ENCODE measurements around the gene HEATR5B.

HEATR5B gene

GRCh38 chr2:36964496-36965058 lies 119.6 kb downstream of the HEATR5B start:
- Histone ChIP-seq H3K9ac (no peak overlapping the region), H3K4me3 (ENCODE audit: low read depth, low read length) (no peak overlapping the region), H3K36me3 (ENCODE audit: control insufficient read depth, insufficient read depth, low read length) (no peaks in the 10 kb centered on the region), H2AFZ (no peak overlapping the region), H3K27ac (no peak overlapping the region), H3K4me2 (ENCODE audit: low read length) (peak overlapping the region; percentile 69), H3K79me2 (peaks cover 10% of the 10 kb centered on the region), H3K27me3 (ENCODE audit: control insufficient read depth, insufficient read depth, low read length) (no peaks in the 10 kb centered on the region), H3K4me1 (peaks cover 3% of the 10 kb centered on the region), H3K9me3 (ENCODE audit: control insufficient read depth, low read length) (no peaks in the 10 kb centered on the region)
- TF ChIP-seq CTCF (IDR thresholded peaks at IDR 0.05), result no peak

GRCh38 chr2:36963734-36964133 lies 120.4 kb downstream of the HEATR5B start:
- H3K9me3 ChIP-seq (ENCODE audit: control insufficient read depth, low read length), result no peaks in the 10 kb centered on the region
- no peak overlapping the region for H2AFZ ChIP-seq
- no peak overlapping the region for H3K9ac ChIP-seq
- no peak overlapping the region for H3K4me3 ChIP-seq (ENCODE audit: low read depth, low read length)
- peaks cover 3% of the 10 kb centered on the region for H3K4me1 ChIP-seq
- H3K27me3 ChIP-seq (ENCODE audit: control insufficient read depth, insufficient read depth, low read length), result no peaks in the 10 kb centered on the region
- H3K36me3 ChIP-seq (ENCODE audit: control insufficient read depth, insufficient read depth, low read length), result no peaks in the 10 kb centered on the region
- H3K27ac ChIP-seq, result no peak overlapping the region
- peaks cover 10% of the 10 kb centered on the region for H3K79me2 ChIP-seq
- TF ChIP-seq CTCF (IDR thresholded peaks at IDR 0.05), result no peak
- no peak overlapping the region for H3K4me2 ChIP-seq (ENCODE audit: low read length)

- H3K27me3 ChIP-seq (ENCODE audit: control insufficient read depth, insufficient read depth, low read length), result no peaks in the 10 kb centered on the region
- peaks cover 3% of the 10 kb centered on the region for H3K4me1 ChIP-seq
- H3K27ac ChIP-seq, result no peak overlapping the region
- TF ChIP-seq CTCF (IDR thresholded peaks at IDR 0.05), result no peak
- H3K79me2 ChIP-seq, result peaks cover 13% of the 10 kb centered on the region
- H3K9ac ChIP-seq, result no peak overlapping the region
- no peak overlapping the region for H3K4me3 ChIP-seq (ENCODE audit: low read depth, low read length)
- no peaks in the 10 kb centered on the region for H3K36me3 ChIP-seq (ENCODE audit: control insufficient read depth, insufficient read depth, low read length)
- H3K9me3 ChIP-seq (ENCODE audit: control insufficient read depth, low read length), result no peaks in the 10 kb centered on the region
- H3K4me2 ChIP-seq (ENCODE audit: low read length), result no peak overlapping the region
- no peak overlapping the region for H2AFZ ChIP-seq
Observed at GRCh38 chr2:36963106-36963505, 121.1 kb downstream of the HEATR5B start.

GRCh38 chr2:36960773-36961172 lies 123.4 kb downstream of the HEATR5B start:
- H3K4me1 ChIP-seq, result peaks cover 3% of the 10 kb centered on the region
- H3K9ac ChIP-seq, result no peak overlapping the region
- H3K4me3 ChIP-seq (ENCODE audit: low read depth, low read length), result no peak overlapping the region
- TF ChIP-seq CTCF (IDR thresholded peaks at IDR 0.05), result no peak
- no peaks in the 10 kb centered on the region for H3K9me3 ChIP-seq (ENCODE audit: control insufficient read depth, low read length)
- H3K36me3 ChIP-seq (ENCODE audit: control insufficient read depth, insufficient read depth, low read length), result no peaks in the 10 kb centered on the region
- H3K4me2 ChIP-seq (ENCODE audit: low read length), result no peak overlapping the region
- H3K27ac ChIP-seq, result no peak overlapping the region
- peaks cover 19% of the 10 kb centered on the region for H3K79me2 ChIP-seq
- no peaks in the 10 kb centered on the region for H3K27me3 ChIP-seq (ENCODE audit: control insufficient read depth, insufficient read depth, low read length)
- H2AFZ ChIP-seq, result no peak overlapping the region

- Histone ChIP-seq H3K27ac (no peak overlapping the region), H3K4me2 (ENCODE audit: low read length) (no peak overlapping the region), H2AFZ (no peak overlapping the region), H3K9ac (no peak overlapping the region), H3K9me3 (ENCODE audit: control insufficient read depth, low read length) (no peaks in the 10 kb centered on the region), H3K36me3 (ENCODE audit: control insufficient read depth, insufficient read depth, low read length) (no peaks in the 10 kb centered on the region), H3K4me3 (ENCODE audit: low read depth, low read length) (no peak overlapping the region), H3K79me2 (peaks cover 19% of the 10 kb centered on the region), H3K27me3 (ENCODE audit: control insufficient read depth, insufficient read depth, low read length) (no peaks in the 10 kb centered on the region), H3K4me1 (peaks cover 3% of the 10 kb centered on the region)
- no peak for TF ChIP-seq CTCF (IDR thresholded peaks at IDR 0.05)
Observed at GRCh38 chr2:36960005-36960675, 124.0 kb downstream of the HEATR5B start.

Data from parathyroid adenoma (tissue), 2 donors.